ENCODE data around the gene ZBTB6.

ZBTB6 gene

GRCh38 chr9:122888480-122888879 lies 24.6 kb downstream of the ZBTB6 start:
- no peaks in the 10 kb centered on the region for H3K27me3 ChIP-seq (ENCODE audit: control insufficient read depth, low read length)
- peaks cover 79% of the 10 kb centered on the region for H3K36me3 ChIP-seq (ENCODE audit: control insufficient read depth, low read length)
- H3K9me3 ChIP-seq (ENCODE audit: control insufficient read depth, insufficient read depth, low read length), result no peaks in the 10 kb centered on the region
- no peak overlapping the region for H3K4me3 ChIP-seq (ENCODE audit: low read length)
- no peak overlapping the region for H3K4me2 ChIP-seq (ENCODE audit: low read length)
- H3K4me1 ChIP-seq (ENCODE audit: control insufficient read depth, low read length), result no peaks in the 10 kb centered on the region
- H3K79me2 ChIP-seq (ENCODE audit: control insufficient read depth, low read length), result no peaks in the 10 kb centered on the region
- peaks cover 3% of the 10 kb centered on the region; the same call in 1 of the 2 replicates for H3F3A ChIP-seq (ENCODE audit: control insufficient read depth, insufficient read depth)
- no peaks in the 10 kb centered on the region for H4K20me1 ChIP-seq (ENCODE audit: control insufficient read depth, insufficient read depth, low read depth, low read length)
- no peak overlapping the region for H3K27ac ChIP-seq (ENCODE audit: low read depth, low read length)
- TF ChIP-seq EZH2phosphoT487 (IDR thresholded peaks at IDR 0.05; ENCODE audit: borderline replicate concordance, low read length), result no peak
- TF ChIP-seq, protein P1, sequence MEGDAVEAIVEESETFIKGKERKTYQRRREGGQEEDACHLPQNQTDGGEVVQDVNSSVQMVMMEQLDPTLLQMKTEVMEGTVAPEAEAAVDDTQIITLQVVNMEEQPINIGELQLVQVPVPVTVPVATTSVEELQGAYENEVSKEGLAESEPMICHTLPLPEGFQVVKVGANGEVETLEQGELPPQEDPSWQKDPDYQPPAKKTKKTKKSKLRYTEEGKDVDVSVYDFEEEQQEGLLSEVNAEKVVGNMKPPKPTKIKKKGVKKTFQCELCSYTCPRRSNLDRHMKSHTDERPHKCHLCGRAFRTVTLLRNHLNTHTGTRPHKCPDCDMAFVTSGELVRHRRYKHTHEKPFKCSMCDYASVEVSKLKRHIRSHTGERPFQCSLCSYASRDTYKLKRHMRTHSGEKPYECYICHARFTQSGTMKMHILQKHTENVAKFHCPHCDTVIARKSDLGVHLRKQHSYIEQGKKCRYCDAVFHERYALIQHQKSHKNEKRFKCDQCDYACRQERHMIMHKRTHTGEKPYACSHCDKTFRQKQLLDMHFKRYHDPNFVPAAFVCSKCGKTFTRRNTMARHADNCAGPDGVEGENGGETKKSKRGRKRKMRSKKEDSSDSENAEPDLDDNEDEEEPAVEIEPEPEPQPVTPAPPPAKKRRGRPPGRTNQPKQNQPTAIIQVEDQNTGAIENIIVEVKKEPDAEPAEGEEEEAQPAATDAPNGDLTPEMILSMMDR (IDR thresholded peaks at IDR 0.05; ENCODE audit: low read depth, low read length, poor library complexity, severe bottlenecking), result no peak
- H3K9me2 ChIP-seq (replicated peaks; ENCODE audit: control insufficient read depth, low read length), result no peaks in the 10 kb centered on the region

DNA sequence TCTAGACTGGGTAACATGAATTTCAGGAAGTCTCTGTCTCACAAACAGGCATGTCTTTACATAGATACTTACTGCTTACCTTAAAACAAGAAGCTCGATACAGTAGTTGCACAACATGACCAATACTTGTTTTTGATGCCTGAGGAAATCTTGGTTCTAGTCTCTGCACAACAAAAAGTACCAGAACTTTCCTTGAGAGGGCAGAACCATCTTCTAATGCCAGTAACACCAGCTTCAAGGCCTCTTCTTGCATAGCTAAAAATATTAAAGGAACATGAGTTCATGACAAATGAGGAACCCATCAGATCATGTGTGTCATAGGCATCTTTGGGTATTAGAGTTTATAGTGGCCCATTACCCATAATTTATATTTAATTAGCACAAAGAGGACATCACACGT lies 30.0 kb downstream of the ZBTB6 start:
- H3K79me2 ChIP-seq (ENCODE audit: control insufficient read depth, low read length), result no peaks in the 10 kb centered on the region
- no peaks in the 10 kb centered on the region for H4K20me1 ChIP-seq (ENCODE audit: control insufficient read depth, insufficient read depth, low read depth, low read length)
- no peak overlapping the region for H3K4me3 ChIP-seq (ENCODE audit: low read length)
- H3K4me1 ChIP-seq (ENCODE audit: control insufficient read depth, low read length), result no peaks in the 10 kb centered on the region
- no peaks in the 10 kb centered on the region for H3K9me3 ChIP-seq (ENCODE audit: control insufficient read depth, insufficient read depth, low read length)
- H3K36me3 ChIP-seq (ENCODE audit: control insufficient read depth, low read length), result peaks cover 71% of the 10 kb centered on the region
- no peaks in the 10 kb centered on the region for H3K9me2 ChIP-seq (replicated peaks; ENCODE audit: control insufficient read depth, low read length)
- TF ChIP-seq, protein P1 (IDR thresholded peaks at IDR 0.05; ENCODE audit: low read depth, low read length, poor library complexity, severe bottlenecking), result no peak
- no peak for TF ChIP-seq EZH2phosphoT487 (IDR thresholded peaks at IDR 0.05; ENCODE audit: borderline replicate concordance, low read length)
- H3K27me3 ChIP-seq (ENCODE audit: control insufficient read depth, low read length), result no peaks in the 10 kb centered on the region
- no peak overlapping the region for H3K27ac ChIP-seq (ENCODE audit: low read depth, low read length)
- H3K4me2 ChIP-seq (ENCODE audit: low read length), result no peak overlapping the region
- no peaks in the 10 kb centered on the region; the same call in 1 of the 2 replicates for H3F3A ChIP-seq (ENCODE audit: control insufficient read depth, insufficient read depth)

DNA sequence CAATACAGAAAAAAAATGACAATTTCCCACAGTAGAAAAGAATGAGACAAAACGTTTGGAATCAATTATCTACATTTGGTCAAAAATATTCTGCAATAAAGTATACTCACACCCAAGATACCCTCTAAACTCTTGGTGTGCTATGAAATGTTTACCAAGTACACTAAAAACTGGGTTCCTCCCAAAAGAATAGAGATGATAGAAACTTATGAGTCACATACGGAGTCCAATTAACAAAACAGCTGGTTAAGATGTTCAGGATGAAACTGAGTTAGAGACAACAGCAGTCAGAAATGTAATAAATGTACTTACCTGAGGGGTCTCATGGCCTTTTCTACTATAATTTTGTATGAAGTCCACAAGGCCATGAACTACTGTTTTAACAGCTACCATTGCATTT lies 33.7 kb downstream of the ZBTB6 start:
- H3K4me2 ChIP-seq (ENCODE audit: low read length), result no peak overlapping the region
- no peak overlapping the region for H3K27ac ChIP-seq (ENCODE audit: low read depth, low read length)
- H3K36me3 ChIP-seq (ENCODE audit: control insufficient read depth, low read length), result peaks cover 84% of the 10 kb centered on the region
- no peak for TF ChIP-seq EZH2phosphoT487 (IDR thresholded peaks at IDR 0.05; ENCODE audit: borderline replicate concordance, low read length)
- TF ChIP-seq, protein P1 (IDR thresholded peaks at IDR 0.05; ENCODE audit: low read depth, low read length, poor library complexity, severe bottlenecking), result no peak
- H3K9me3 ChIP-seq (ENCODE audit: control insufficient read depth, insufficient read depth, low read length), result no peaks in the 10 kb centered on the region
- no peaks in the 10 kb centered on the region for H3K79me2 ChIP-seq (ENCODE audit: control insufficient read depth, low read length)
- no peaks in the 10 kb centered on the region for H3K4me1 ChIP-seq (ENCODE audit: control insufficient read depth, low read length)
- no peaks in the 10 kb centered on the region for H3K9me2 ChIP-seq (replicated peaks; ENCODE audit: control insufficient read depth, low read length)
- no peak overlapping the region for H3K4me3 ChIP-seq (ENCODE audit: low read length)
- H3F3A ChIP-seq (ENCODE audit: control insufficient read depth, insufficient read depth), result no peaks in the 10 kb centered on the region
- H4K20me1 ChIP-seq (ENCODE audit: control insufficient read depth, insufficient read depth, low read depth, low read length), result no peaks in the 10 kb centered on the region
- no peaks in the 10 kb centered on the region for H3K27me3 ChIP-seq (ENCODE audit: control insufficient read depth, low read length)
